NCI-H1436 treated with DMSO at 0.1 percent for 48 hours (cell line): ENCODE measurements around the gene ELOA.
"Not testable (repeated sequence)": the region's sequence is repeated elsewhere in the genome, so short reads cannot be mapped to it uniquely, and the experiment has no call there.

ENCODE experiments used
- DNase-seq: peaks from one replicate; lab custom pipeline; 2025; lab: John Stamatoyannopoulos, UW

ELOA gene

GRCh38 chr1:23784846-23785245 lies 41.6 kb downstream of the ELOA start:
- no peak for DNase-seq

GRCh38 chr1:23787701-23788100 lies 44.4 kb downstream of the ELOA start:
- DNase-seq, result no peak

GRCh38 chr1:23788695-23789094 lies 45.4 kb downstream of the ELOA start:
- no peak for DNase-seq

- no peak for DNase-seq
These were observed 47.6 kb downstream of the ELOA start, which contains the start of gene LYPLA2 for GRCh38 chr1:23790696-23791515. Gene LYPLA2 (plus strand): TSS chr1:23791145. CDS start chr1:23792683, 1,538 bp downstream.

GRCh38 chr1:23791516-23792047 lies 48.3 kb downstream of the ELOA start:
- DNase-seq, result no peak

GRCh38 chr1:23792151-23792945 lies 49.1 kb downstream of the ELOA start:
- no peak for DNase-seq

- DNase-seq, result no peak
These were observed 49.9 kb downstream of the ELOA start for GRCh38 chr1:23793018-23793781.

GRCh38 chr1:23793861-23794731 lies 50.8 kb downstream of the ELOA start:
- DNase-seq, result no peak

GRCh38 chr1:23794732-23795182 lies 51.5 kb downstream of the ELOA start:
- DNase-seq, result not testable (repeated sequence)

GRCh38 chr1:23795676-23796465 lies 52.6 kb downstream of the ELOA start:
- no peak for DNase-seq

- DNase-seq, result no peak
These were observed 53.4 kb downstream of the ELOA start for GRCh38 chr1:23796466-23797271.

- DNase-seq, result no peak
These were observed 54.5 kb downstream of the ELOA start for GRCh38 chr1:23797478-23798448.

GRCh38 chr1:23798662-23799142 lies 55.4 kb downstream of the ELOA start:
- DNase-seq, result no peak

- no peak for DNase-seq
These were observed 55.9 kb downstream of the ELOA start for GRCh38 chr1:23799255-23799569.

GRCh38 chr1:23799570-23800399 lies 56.5 kb downstream of the ELOA start:
- no peak for DNase-seq

GRCh38 chr1:23800400-23801337 lies 57.4 kb downstream of the ELOA start, which contains the start of gene GALE:
Gene GALE (minus strand): TSS chr1:23800754. CDS start chr1:23799007, 1,747 bp downstream.
- peak; percentile 62 for DNase-seq
